GM19328 (cell line): Measurements from ENCODE around the gene BMAL1.
"Not testable (repeated sequence)": the region's sequence is repeated elsewhere in the genome, so short reads cannot be mapped to it uniquely, and the experiment has no call there.

Experiments used
- ATAC-seq: cut with Tn5 transposase; IDR thresholded peaks from one replicate; pipeline ENCODE4 v1.9.1; 2021; ENCODE audit warnings: mild to moderate bottlenecking, moderate library complexity; ENCODE audit not compliant: unreplicated experiment

BMAL1 gene

GRCh38 chr11:13368041-13368446 lies 90.5 kb downstream of the BMAL1 start:
- ATAC-seq: no peak

GRCh38 chr11:13373216-13373615 lies 95.6 kb downstream of the BMAL1 start:
- no peak for ATAC-seq

- no peak for ATAC-seq
Measured at GRCh38 chr11:13375798-13376197, 98.2 kb downstream of the BMAL1 start.

DNA sequence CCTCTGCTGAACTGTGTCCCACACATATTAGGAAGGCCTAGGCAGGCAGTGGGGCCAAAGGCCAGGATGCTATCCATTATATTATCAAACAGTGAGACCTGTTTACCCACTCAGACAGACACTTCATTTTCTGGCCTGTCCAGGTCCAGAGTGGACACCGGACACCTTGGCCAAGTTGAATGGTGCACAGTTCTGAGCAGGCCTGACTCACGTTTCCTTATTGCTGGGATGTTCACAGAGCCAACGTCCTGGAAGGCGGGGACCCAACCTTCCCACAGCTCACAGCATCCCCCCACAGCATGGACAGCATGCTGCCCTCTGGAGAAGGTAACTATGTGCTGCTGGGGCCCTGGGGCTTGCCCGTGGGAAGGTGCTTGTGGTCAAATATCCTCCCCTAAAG lies 98.8 kb downstream of the BMAL1 start:
- ATAC-seq: no peak

DNA sequence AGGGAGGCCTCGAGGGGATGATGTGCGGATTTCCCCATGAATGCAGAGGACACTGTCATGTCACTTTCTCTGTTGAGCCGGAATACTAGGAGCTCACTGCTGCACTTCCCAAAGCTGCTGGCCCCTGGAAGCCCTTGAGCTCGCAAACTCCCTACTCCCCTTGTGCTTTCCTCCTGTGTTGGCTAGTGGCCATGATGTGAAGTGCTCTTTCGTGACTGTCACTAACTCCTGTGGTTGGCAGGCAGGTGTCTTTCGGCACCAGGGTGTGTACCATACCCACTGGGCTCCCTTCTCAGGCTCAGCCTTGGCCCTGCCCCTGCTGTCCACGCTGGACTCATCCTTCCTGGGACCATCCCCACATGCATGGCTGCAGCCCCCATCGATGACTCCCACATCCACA lies 99.2 kb downstream of the BMAL1 start:
- ATAC-seq: no peak

GRCh38 chr11:13378316-13378715 lies 100.7 kb downstream of the BMAL1 start:
- ATAC-seq: no peak

- ATAC-seq: no peak
Measured at GRCh38 chr11:13380731-13381130, 103.1 kb downstream of the BMAL1 start.

DNA sequence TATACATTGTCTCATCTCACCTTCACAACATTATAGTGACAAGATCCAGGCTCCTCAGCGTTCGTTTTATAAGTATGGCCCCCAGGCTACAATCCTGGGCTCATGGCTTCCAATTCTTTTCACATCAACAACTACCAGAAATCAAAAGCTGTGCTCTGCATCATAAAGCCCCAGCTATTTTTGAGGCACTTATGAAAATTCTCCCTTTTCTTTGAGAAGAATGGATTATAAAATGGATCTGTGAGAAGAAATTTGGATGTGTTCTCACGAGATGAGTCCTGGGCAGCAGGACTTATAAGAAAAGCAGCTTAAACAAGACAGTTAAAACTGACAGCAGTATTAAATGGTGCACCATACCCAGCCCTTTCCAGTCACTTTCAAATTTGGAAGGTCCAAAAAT lies 105.2 kb downstream of the BMAL1 start:
- no peak for ATAC-seq

DNA sequence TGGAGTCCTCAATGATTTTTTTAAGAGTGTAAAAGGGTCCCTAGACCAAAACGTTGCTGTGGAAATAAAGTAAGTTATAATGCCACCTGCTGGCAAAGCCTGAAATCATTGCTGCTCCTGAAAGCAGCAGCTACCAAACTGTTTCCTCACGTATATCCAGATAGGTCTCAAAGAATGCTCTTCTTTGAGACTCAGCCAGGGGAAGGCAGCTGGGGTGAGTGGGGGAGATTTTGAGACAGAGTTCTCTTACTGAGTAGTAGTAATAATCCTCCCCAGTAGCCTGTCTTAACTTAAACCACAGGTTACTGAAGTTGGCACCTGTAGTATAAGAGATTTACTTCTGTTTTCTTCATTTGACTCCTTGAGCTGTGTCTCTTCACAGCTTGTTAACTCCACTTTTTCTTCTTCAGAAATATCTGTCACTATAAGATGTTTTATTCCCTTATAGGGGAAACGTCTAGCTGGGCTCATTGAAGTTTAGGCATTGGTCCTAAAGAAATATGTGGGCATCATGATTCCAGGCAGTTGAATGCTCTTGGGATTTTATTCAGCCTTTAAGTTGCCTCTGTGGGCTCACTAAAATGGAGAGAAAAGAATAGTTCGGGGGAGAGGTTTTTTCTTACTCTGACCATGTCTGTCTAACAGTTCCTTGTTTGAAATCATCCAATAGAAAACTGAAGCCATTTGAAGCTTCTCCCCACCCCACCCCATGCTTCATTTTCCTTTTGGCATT lies 107.5 kb downstream of the BMAL1 start:
- no peak for ATAC-seq

GRCh38 chr11:13386567-13386966 lies 109.0 kb downstream of the BMAL1 start:
- ATAC-seq: no peak

DNA sequence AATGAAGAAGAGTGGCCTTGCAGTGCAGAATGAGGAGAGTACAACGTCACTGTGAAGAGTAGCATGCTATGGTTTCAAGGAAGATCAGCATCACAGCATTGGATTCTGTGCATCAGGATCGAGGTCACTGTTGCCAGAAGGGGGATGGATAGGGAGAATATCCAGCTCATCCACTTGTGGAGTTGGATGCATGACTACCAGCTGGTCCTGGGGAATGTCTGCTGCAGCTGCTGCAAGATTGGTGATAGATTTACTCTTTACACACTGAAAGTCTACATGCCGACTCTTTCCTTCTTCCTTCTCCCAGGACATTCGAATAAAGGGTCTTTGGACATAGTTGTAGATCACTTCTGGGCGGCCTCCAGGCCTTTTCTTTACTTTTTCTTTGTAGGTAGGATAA lies 111.2 kb downstream of the BMAL1 start:
- ATAC-seq: no peak

DNA sequence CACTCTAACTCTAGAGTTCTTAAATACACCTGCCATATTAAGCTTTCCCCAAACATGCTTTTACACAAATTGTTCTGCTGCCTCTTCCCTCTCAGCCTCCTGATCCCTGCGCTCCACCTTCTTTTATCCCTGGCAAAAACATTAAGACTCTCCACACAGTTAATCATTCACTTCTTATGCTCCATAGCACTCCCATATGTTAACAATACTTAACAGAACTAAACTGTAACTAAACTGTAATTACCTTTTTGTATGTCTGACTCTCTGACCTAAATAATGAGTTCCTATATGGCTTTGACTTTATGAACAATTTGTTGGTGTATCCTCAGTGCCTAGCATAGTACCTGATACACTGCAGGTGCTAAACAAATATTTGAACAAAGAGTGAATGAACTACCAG lies 113.6 kb downstream of the BMAL1 start:
- ATAC-seq: no peak

DNA sequence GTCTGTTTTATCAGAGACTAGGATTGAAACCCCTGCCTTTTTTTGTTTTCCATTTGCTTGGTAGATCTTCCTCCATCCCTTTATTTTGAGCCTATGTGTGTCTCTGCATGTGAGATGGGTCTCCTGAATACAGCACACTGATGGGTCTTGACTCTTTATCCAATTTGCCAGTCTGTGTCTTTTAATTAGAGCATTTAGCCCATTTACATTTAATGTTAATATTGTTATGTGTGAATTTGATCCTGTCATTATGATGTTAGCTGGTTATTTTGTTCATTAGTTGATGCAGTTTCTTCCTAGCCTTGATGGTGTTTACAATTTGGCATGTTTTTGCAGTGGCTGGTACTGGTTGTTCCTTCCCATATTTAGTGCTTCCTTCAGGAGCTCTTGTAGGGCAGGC lies 120.7 kb downstream of the BMAL1 start:
- not testable (repeated sequence) for ATAC-seq

- ATAC-seq: no peak
Measured at GRCh38 chr11:13405220-13405619, 127.6 kb downstream of the BMAL1 start.

GRCh38 chr11:13415201-13415600 lies 137.6 kb downstream of the BMAL1 start:
- ATAC-seq: no peak

- ATAC-seq: no peak
Measured at GRCh38 chr11:13421561-13421960, 144.0 kb downstream of the BMAL1 start.

DNA sequence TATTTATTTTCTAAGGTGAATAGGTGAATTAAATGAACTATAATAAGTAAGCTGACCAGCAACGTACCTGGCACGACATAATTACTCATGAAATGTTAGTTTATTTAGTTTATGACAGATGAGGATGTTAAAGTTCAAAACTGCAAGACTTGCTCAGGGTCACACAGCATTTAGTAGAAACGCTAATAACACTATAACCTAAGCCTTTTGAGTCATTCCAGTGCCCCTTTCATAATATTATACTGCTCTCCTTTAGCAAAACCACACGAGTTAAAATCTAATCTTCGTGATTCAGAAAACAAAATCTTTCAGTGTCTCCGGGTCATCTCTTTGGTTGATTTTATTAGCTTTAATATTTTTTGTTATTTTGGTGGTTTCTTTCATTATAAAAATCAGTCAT lies 145.8 kb downstream of the BMAL1 start:
- ATAC-seq: no peak

DNA sequence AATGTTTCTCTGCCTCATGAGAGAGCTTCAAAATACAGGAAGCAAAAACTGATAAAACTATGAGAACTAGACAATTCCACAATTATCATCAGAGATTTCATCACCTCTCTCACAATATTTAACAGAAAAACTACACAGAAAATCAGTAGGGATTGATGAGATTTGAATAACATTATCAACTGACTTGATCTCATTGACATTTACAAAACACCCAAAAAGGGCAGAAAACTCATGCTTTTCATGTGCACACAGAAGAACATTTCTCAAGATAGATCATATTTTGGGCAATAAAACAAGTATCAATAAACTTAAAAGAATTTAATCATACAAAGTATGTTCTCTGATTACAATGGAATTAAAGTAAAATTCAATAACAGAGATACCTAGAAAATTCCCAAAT lies 149.8 kb downstream of the BMAL1 start:
- no peak for ATAC-seq

- ATAC-seq: no peak
Measured at GRCh38 chr11:13429288-13429687, 151.7 kb downstream of the BMAL1 start.

GRCh38 chr11:13429836-13430235 lies 152.2 kb downstream of the BMAL1 start:
- ATAC-seq: no peak

- ATAC-seq: no peak
Measured at GRCh38 chr11:13433437-13433836, 155.8 kb downstream of the BMAL1 start.

DNA sequence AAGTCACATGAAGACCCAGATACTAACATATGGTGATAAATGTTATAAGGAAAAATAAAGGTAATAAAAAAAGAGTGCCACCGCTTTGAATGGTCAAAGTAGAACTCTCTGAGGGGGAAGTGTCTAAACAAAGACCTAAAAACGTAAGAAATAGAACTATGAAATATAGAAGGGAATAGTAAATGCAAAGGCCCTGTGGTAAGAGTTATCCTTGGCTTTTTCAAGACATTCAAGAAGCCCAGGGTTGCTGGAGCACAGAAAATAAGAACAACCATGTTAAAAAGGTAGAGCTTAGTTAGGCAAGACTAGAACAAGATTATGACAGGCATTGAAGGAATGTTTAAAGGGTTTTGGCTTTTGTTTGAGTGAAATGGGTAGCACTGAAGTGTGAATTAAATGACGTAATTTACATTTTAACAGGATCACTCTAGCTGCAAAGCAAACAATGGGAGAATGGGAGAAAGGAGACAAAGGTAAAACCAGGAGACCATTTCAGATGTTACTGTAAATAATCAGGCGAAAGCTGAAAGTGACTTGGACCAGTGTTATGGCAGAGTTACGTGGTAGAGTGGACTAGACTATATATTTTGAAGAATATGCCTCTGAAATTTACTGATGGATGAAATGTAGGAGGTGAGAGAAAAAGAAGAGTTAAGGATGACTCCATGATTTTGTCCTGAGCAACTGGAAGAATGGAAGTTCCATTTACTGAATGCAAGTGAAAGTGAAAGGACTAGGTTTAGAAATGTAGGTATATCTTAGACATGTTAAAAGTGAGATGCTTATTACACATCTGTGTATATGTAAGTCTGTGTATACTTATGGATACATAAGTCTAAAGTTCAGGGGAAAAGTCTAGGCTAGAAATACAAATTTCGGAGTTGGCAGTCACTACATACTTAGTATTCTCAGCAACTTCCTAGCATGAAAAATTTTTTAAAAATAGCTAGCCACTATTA lies 156.9 kb downstream of the BMAL1 start:
- no peak for ATAC-seq
